ENCODE measurements around the gene LDB3.

The LDB3 gene

DNA sequence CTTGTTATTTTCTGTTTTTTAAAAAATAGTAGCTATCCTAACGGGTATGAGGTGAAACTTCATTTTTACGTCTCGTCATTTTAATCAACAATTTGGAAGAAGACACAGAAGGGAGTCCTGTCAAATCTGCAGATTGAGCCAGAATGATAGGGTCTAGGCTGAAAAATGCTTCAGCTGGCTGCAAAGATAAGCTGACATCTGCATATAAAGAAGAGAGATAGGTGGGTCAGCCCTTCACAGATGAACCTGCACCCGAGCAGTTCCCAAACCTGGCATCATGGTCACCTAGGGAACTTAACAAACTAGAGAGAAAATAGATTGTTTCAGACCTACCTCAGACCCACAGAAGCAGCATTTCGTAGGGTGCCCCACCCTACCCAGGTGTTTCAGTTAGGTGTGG, 52.9 kb downstream of the LDB3 start:
- CTCF ChIA-PET = no interaction called here
- no peaks in the 10 kb centered on the region for H3K36me3 ChIP-seq (ENCODE audit: control insufficient read depth in 2 of 2, insufficient read depth in 1 of 2, low read length in 2 of 2)
- H3K9me3 ChIP-seq (ENCODE audit: control insufficient read depth, insufficient read depth, low read depth, low read length) = no peaks in the 10 kb centered on the region
- H3K27ac ChIP-seq (ENCODE audit: extremely low read depth, low read depth, low read length) = no peak overlapping the region
- TF ChIP-seq, protein P1, sequence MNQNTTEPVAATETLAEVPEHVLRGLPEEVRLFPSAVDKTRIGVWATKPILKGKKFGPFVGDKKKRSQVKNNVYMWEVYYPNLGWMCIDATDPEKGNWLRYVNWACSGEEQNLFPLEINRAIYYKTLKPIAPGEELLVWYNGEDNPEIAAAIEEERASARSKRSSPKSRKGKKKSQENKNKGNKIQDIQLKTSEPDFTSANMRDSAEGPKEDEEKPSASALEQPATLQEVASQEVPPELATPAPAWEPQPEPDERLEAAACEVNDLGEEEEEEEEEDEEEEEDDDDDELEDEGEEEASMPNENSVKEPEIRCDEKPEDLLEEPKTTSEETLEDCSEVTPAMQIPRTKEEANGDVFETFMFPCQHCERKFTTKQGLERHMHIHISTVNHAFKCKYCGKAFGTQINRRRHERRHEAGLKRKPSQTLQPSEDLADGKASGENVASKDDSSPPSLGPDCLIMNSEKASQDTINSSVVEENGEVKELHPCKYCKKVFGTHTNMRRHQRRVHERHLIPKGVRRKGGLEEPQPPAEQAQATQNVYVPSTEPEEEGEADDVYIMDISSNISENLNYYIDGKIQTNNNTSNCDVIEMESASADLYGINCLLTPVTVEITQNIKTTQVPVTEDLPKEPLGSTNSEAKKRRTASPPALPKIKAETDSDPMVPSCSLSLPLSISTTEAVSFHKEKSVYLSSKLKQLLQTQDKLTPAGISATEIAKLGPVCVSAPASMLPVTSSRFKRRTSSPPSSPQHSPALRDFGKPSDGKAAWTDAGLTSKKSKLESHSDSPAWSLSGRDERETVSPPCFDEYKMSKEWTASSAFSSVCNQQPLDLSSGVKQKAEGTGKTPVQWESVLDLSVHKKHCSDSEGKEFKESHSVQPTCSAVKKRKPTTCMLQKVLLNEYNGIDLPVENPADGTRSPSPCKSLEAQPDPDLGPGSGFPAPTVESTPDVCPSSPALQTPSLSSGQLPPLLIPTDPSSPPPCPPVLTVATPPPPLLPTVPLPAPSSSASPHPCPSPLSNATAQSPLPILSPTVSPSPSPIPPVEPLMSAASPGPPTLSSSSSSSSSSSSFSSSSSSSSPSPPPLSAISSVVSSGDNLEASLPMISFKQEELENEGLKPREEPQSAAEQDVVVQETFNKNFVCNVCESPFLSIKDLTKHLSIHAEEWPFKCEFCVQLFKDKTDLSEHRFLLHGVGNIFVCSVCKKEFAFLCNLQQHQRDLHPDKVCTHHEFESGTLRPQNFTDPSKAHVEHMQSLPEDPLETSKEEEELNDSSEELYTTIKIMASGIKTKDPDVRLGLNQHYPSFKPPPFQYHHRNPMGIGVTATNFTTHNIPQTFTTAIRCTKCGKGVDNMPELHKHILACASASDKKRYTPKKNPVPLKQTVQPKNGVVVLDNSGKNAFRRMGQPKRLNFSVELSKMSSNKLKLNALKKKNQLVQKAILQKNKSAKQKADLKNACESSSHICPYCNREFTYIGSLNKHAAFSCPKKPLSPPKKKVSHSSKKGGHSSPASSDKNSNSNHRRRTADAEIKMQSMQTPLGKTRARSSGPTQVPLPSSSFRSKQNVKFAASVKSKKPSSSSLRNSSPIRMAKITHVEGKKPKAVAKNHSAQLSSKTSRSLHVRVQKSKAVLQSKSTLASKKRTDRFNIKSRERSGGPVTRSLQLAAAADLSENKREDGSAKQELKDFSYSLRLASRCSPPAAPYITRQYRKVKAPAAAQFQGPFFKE (tag by site-specific recombination; IDR thresholded peaks at IDR 0.05; ENCODE audit: borderline replicate concordance) = no peak
- no peak for TF ChIP-seq EGR2 (tag by site-specific recombination; IDR thresholded peaks at IDR 0.05; ENCODE audit: low read depth)
- TF ChIP-seq KLF10 (tag by site-specific recombination; IDR thresholded peaks at IDR 0.05) = no peak
- no peak for TF ChIP-seq ZNF521 (tag by site-specific recombination; IDR thresholded peaks at IDR 0.05)
- TF ChIP-seq MZF1 (tag by site-specific recombination; IDR thresholded peaks at IDR 0.05; ENCODE audit: borderline replicate concordance) = no peak
- TF ChIP-seq, protein P2, sequence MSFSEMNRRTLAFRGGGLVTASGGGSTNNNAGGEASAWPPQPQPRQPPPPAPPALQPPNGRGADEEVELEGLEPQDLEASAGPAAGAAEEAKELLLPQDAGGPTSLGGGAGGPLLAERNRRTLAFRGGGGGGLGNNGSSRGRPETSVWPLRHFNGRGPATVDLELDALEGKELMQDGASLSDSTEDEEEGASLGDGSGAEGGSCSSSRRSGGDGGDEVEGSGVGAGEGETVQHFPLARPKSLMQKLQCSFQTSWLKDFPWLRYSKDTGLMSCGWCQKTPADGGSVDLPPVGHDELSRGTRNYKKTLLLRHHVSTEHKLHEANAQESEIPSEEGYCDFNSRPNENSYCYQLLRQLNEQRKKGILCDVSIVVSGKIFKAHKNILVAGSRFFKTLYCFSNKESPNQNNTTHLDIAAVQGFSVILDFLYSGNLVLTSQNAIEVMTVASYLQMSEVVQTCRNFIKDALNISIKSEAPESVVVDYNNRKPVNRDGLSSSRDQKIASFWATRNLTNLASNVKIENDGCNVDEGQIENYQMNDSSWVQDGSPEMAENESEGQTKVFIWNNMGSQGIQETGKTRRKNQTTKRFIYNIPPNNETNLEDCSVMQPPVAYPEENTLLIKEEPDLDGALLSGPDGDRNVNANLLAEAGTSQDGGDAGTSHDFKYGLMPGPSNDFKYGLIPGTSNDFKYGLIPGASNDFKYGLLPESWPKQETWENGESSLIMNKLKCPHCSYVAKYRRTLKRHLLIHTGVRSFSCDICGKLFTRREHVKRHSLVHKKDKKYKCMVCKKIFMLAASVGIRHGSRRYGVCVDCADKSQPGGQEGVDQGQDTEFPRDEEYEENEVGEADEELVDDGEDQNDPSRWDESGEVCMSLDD (tag by site-specific recombination; IDR thresholded peaks at IDR 0.05) = no peak
- no peak for TF ChIP-seq ZNF529 (tag by site-specific recombination; IDR thresholded peaks at IDR 0.05; ENCODE audit: insufficient replicate concordance)
- no peak for TF ChIP-seq GFI1B (tag by site-specific recombination; IDR thresholded peaks at IDR 0.05)
- POLR2A ChIA-PET = no interaction called here
- no peak overlapping the region for H3K4me3 ChIP-seq (ENCODE audit: low read depth, low read length)
- H3K4me1 ChIP-seq (ENCODE audit: control insufficient read depth, insufficient read depth, low read length) = no peaks in the 10 kb centered on the region

DNA sequence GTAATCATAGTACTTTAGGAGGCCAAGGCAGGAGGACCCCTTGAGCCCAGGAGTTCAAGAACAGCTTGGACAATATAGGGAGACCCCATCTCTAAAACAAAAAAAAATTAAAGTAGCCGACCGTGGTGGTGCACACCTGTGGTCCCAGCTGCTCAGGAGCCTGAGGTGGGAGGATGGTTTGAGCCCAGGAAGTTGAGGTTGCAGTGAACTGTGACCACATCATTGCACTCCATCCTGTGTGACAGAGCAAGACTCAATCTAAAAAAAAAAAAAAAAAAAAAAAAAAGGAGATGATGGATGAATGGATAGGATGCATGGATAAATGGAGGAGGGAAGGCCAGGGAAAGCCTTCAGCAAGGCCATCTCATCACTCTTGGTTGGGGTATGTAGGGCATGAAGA, 54.7 kb downstream of the LDB3 start:
- ChIA-PET POLR2A (no interaction called here), CTCF (no interaction called here)
- H3K4me1 ChIP-seq (ENCODE audit: control insufficient read depth, insufficient read depth, low read length) = no peaks in the 10 kb centered on the region
- no peaks in the 10 kb centered on the region for H3K9me3 ChIP-seq (ENCODE audit: control insufficient read depth, insufficient read depth, low read depth, low read length)
- H3K27ac ChIP-seq (ENCODE audit: extremely low read depth, low read depth, low read length) = no peak overlapping the region
- TF ChIP-seq, protein P3, sequence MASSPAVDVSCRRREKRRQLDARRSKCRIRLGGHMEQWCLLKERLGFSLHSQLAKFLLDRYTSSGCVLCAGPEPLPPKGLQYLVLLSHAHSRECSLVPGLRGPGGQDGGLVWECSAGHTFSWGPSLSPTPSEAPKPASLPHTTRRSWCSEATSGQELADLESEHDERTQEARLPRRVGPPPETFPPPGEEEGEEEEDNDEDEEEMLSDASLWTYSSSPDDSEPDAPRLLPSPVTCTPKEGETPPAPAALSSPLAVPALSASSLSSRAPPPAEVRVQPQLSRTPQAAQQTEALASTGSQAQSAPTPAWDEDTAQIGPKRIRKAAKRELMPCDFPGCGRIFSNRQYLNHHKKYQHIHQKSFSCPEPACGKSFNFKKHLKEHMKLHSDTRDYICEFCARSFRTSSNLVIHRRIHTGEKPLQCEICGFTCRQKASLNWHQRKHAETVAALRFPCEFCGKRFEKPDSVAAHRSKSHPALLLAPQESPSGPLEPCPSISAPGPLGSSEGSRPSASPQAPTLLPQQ (tag by site-specific recombination; IDR thresholded peaks at IDR 0.05) = no peak
- TF ChIP-seq ZFHX2 (tag by site-specific recombination; conservative IDR thresholded peaks at IDR 0.05) (no peak), ZNF433 (tag by site-specific recombination; IDR thresholded peaks at IDR 0.05; ENCODE audit: low read depth) (no peak), ZNF677 (tag by site-specific recombination; IDR thresholded peaks at IDR 0.05) (no peak), ZNF48 (tag by site-specific recombination; IDR thresholded peaks at IDR 0.05) (no peak)
- TF ChIP-seq, protein P4, sequence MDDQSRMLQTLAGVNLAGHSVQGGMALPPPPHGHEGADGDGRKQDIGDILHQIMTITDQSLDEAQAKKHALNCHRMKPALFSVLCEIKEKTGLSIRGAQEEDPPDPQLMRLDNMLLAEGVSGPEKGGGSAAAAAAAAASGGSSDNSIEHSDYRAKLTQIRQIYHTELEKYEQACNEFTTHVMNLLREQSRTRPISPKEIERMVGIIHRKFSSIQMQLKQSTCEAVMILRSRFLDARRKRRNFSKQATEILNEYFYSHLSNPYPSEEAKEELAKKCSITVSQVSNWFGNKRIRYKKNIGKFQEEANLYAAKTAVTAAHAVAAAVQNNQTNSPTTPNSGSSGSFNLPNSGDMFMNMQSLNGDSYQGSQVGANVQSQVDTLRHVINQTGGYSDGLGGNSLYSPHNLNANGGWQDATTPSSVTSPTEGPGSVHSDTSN (CRISPR knock-in tag; IDR thresholded peaks at IDR 0.05) = no peak
- H3K36me3 ChIP-seq (ENCODE audit: control insufficient read depth in 2 of 2, insufficient read depth in 1 of 2, low read length in 2 of 2) = no peaks in the 10 kb centered on the region
- H3K4me3 ChIP-seq (ENCODE audit: low read depth, low read length) = no peak overlapping the region
